GM12872 (cell line): ENCODE data around the gene CIC.

Experiments used
- TF ChIP-seq, protein P1 (sequence below): IDR thresholded peaks from 3 replicates; pipeline ENCODE4 v1.5.1; 2011; ENCODE audit warnings: low read depth, mild to moderate bottlenecking, low read length, moderate library complexity; ENCODE audit not compliant: insufficient read depth

Gene CIC

DNA sequence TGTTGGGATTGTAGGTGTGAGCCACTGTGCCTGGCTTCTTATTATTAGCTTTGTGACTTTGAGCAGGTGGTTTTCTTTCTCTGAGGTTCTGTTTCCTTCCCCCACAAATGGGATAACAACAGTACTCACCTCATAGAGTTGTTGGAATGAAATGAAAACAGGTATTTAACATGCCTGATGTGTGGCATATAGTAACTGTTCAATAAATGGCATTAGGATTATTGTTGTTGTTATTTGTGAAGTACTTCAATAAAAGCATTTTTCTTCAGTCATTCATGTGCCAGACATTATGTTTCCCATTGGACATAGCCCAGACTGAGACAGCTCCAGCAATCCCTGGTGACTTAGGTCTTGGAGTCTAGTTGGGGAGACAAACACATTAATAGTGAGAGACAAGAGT, 57.9 kb downstream of the CIC start:
- TF ChIP-seq, protein P1, sequence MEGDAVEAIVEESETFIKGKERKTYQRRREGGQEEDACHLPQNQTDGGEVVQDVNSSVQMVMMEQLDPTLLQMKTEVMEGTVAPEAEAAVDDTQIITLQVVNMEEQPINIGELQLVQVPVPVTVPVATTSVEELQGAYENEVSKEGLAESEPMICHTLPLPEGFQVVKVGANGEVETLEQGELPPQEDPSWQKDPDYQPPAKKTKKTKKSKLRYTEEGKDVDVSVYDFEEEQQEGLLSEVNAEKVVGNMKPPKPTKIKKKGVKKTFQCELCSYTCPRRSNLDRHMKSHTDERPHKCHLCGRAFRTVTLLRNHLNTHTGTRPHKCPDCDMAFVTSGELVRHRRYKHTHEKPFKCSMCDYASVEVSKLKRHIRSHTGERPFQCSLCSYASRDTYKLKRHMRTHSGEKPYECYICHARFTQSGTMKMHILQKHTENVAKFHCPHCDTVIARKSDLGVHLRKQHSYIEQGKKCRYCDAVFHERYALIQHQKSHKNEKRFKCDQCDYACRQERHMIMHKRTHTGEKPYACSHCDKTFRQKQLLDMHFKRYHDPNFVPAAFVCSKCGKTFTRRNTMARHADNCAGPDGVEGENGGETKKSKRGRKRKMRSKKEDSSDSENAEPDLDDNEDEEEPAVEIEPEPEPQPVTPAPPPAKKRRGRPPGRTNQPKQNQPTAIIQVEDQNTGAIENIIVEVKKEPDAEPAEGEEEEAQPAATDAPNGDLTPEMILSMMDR = no peak

DNA sequence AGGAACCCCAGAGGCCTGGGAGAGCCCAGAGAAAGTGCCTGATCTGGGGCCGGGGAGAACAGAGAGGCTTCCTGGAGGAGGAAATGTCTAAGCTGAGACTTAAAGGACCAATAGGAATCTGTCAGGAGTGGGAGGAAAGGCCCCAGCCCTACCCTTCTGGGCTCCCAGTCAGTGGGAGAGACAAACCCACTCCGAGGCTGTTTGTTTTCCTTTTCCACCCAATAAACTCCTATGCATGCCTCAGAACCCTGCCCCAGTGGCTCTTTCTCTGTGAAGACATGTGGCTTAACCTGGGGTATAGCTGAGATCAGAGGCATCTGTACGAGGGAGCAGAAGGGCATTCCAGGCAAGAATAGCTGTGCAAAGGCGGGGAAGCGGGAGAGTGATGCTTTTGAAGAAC, 58.3 kb downstream of the CIC start:
- TF ChIP-seq, protein P1 = no peak

DNA sequence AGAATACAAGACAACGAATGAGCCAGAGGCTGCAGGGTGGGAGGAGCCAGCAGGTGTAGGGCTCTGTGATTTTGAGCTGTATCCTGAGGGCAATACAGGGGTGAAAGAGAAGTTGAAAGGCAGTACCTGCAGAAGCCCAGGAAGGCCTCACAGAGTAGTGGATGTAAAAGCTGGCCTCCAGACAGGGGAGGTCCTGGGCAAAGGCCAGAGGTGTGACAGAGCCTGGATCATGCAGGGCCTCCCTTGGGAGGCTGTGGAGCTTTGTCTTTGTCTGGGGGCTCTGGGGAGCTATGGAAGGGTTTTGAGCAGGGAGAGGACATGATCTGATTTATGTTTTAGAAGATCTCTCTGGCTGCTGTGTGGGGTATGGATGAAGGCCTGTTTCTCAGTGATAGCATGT, 59.1 kb downstream of the CIC start:
- TF ChIP-seq, protein P1 = no peak

DNA sequence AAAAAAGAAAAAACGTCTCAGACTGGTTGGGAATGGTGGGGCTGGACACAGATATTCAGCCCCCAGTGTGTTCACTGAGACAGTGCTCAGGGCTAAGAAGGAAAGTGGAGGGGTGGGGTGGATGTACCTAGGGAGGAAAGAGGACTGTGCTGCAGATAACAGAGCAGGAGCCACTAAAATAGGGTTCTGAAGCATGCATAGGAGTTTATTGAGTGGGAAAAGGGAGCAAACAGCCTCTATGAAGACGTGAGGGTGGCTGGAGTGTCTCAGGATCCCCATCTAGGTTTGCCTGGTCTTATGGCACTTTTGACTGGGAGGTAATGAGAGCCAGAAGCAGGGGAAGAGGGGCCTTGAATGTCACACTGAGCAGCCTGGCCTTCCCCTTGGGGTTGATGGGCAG, 59.8 kb downstream of the CIC start:
- TF ChIP-seq, protein P1 = no peak

DNA sequence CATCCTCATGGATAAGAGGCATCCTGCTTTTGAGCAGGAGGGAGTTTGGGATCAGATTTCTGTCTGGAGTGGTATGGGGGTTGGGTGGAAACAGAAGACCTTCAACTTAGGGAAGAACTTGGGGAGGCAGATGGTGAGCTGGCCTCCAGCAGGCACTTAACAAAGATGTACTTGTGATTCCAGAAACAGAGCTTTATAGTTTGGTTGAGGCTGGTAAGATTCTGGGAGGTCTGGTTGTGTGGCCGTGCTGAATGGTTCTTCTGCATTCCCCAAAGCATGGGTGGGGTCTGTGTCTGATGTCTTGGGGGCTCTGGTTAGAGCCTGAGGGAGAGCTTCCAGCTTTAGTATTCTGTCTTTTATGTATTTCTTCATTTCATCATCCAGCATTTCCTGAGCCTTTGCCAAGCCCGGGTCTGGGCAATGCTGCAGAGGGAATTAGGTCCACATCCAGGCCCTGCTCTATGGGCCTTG, 61.2 kb downstream of the CIC start:
- TF ChIP-seq, protein P1 = no peak

DNA sequence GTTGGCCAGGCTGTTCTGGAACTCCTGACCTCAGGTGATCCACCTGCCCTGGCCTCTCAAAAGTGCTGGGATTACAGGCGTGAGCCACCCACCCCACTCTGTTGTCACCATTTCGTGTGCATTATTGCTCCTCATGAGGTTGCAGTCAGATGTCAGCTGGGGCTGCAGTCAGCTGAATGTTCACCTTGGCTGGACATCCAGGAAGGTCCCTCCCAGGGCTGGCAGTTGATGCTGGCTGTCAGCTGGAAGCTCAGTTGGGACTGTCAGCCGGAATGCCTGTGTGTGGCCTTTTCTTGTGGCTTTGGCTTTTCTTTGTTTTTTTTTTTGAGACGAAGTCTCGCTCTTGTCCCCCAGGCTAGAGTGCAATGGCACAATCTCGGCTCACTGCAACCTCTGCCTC, 63.0 kb downstream of the CIC start:
- TF ChIP-seq, protein P1 = no peak

DNA sequence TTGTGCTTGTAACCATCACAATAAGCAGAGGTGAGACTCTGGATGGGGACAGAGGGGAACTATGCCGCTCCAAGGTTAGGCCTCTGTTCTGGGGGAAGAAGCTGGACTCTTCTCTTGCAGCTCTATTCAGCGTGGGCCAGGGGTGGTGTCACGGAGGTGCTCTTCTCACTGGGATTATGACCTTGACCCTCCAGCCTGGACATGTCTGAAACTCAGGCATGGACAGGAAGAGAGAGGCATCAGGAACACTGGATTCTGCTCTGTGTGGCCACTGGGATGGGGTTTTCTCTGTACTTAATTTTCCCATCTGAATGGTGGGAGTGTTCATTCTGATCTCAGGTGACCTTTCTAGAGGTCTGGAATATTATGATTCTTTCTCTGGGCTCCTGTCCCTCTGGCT, 64.0 kb downstream of the CIC start:
- TF ChIP-seq, protein P1 = no peak
